ENCODE results near the gene MYDGF.
A peak's percentile ranks its signal among the peaks of the same experiment; 100 is the strongest.

The MYDGF gene

DNA sequence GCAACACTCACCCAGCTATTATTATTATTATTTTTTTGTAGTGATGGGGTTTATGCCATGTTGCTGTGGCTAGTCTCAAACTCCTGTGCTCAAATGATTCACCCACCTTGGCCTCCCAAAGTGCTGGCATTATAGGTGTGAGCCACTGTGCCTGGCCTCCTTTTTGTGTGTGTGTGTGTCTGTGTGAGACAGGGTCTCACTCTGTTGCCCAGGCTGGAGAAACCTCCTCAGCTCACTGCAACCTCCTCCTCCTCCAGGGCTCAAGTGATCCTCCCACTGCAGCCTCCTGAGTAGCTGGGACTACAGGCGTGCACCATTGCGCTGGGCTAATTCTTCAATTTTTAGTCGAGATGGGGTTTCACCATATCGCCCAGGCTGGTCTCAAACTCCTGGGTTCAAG is 3.6 kb upstream of the MYDGF start:
- H2BK120ac ChIP-seq (ENCODE audit: low read depth, low read length), result no peak overlapping the region
- H3K18ac ChIP-seq (ENCODE audit: low read depth in 1 of 2, low read length in 2 of 2), result no peak overlapping the region
- H2AK5ac ChIP-seq (ENCODE audit: low read length, severe bottlenecking), result no peak overlapping the region
- H3K79me1 ChIP-seq (replicated peaks; ENCODE audit: low read length, poor library complexity, severe bottlenecking), result peaks cover 14% of the 10 kb centered on the region
- no peak overlapping the region for H4K91ac ChIP-seq (ENCODE audit: low read length)
- H3K14ac ChIP-seq (ENCODE audit: low read length in 2 of 2), result no peak overlapping the region
- H2BK5ac ChIP-seq (ENCODE audit: low read depth, low read length, poor library complexity, severe bottlenecking), result no peak overlapping the region
- no peak overlapping the region for H2AFZ ChIP-seq (ENCODE audit: low read depth, low read length)
- H3K4ac ChIP-seq (ENCODE audit: low read depth in 1 of 2, low read length in 2 of 2), result no peak overlapping the region
- H3K4me3 ChIP-seq (ENCODE audit: insufficient read depth in 1 of 2, low read depth in 1 of 2, low read length in 2 of 2), result no peak overlapping the region
- no peak overlapping the region for H3K4me2 ChIP-seq (ENCODE audit: low read length, poor library complexity, severe bottlenecking)
- no peak overlapping the region for H2BK15ac ChIP-seq (ENCODE audit: low read depth, poor library complexity, severe bottlenecking)
- no peaks in the 10 kb centered on the region for H3K9me3 ChIP-seq (ENCODE audit: control insufficient read depth, low read length)
- H3K27ac ChIP-seq (ENCODE audit: low read length, poor library complexity, severe bottlenecking), result no peak overlapping the region
- 90% methylated on average over 4 of the region's 4 CpGs for WGBS
- H4K8ac ChIP-seq (ENCODE audit: low read length), result no peak overlapping the region
- H3K9ac ChIP-seq (ENCODE audit: low read length), result no peak overlapping the region
- H2BK12ac ChIP-seq (ENCODE audit: low read length in 2 of 2), result no peak overlapping the region
- H3K36me3 ChIP-seq (ENCODE audit: control insufficient read depth in 1 of 2, insufficient read depth in 2 of 2, low read depth in 1 of 2, low read length in 2 of 2), result peaks cover 27 to 40% of the 10 kb centered on the region in 2 experiments
- peaks cover 24% of the 10 kb centered on the region for H3K4me1 ChIP-seq (ENCODE audit: control insufficient read depth, insufficient read depth, low read depth, low read length)
- no peaks in the 10 kb centered on the region for H3K27me3 ChIP-seq (ENCODE audit: control insufficient read depth in 1 of 2, insufficient read depth in 1 of 2, low read length in 2 of 2)
- no peak for DNase-seq
- H3K23ac ChIP-seq (ENCODE audit: low read length in 2 of 2), result no peak overlapping the region

DNA sequence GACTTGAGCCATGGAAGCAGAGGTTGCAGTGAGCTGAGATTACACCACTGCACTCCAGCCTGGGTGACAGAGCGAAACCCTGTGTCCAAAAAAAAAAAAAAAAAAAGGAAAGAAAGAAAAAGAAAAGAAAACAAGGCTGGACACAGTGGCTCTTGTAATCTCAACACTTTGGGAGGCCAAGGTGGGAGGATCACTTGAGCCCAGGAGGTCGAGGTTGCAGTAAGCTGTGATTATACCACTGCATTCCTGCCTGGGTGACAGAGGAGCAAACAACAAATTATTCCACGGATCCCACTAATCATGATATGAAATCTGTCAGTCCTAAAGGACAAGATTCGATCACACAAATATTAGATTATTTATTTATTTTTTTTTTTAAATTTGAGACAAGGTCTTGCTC is 3.1 kb upstream of the MYDGF start:
- peaks cover 12% of the 10 kb centered on the region for H3K79me1 ChIP-seq (replicated peaks; ENCODE audit: low read length, poor library complexity, severe bottlenecking)
- no peak for DNase-seq
- no peak overlapping the region for H2AFZ ChIP-seq (ENCODE audit: low read depth, low read length)
- H3K27me3 ChIP-seq (ENCODE audit: control insufficient read depth in 1 of 2, insufficient read depth in 1 of 2, low read length in 2 of 2), result no peaks in the 10 kb centered on the region
- no peak overlapping the region for H3K14ac ChIP-seq (ENCODE audit: low read length in 2 of 2)
- H3K23ac ChIP-seq (ENCODE audit: low read length in 2 of 2), result no peak overlapping the region
- no peak overlapping the region for H3K18ac ChIP-seq (ENCODE audit: low read depth in 1 of 2, low read length in 2 of 2)
- no peak overlapping the region for H3K4me3 ChIP-seq (ENCODE audit: insufficient read depth in 1 of 2, low read depth in 1 of 2, low read length in 2 of 2)
- peaks cover 26% of the 10 kb centered on the region for H3K4me1 ChIP-seq (ENCODE audit: control insufficient read depth, insufficient read depth, low read depth, low read length)
- no peaks in the 10 kb centered on the region for H3K9me3 ChIP-seq (ENCODE audit: control insufficient read depth, low read length)
- H3K4ac ChIP-seq (ENCODE audit: low read depth in 1 of 2, low read length in 2 of 2), result no peak overlapping the region
- H2BK5ac ChIP-seq (ENCODE audit: low read depth, low read length, poor library complexity, severe bottlenecking), result no peak overlapping the region
- H2BK12ac ChIP-seq (ENCODE audit: low read length in 2 of 2), result no peak overlapping the region
- H2AK5ac ChIP-seq (ENCODE audit: low read length, severe bottlenecking), result no peak overlapping the region
- no peak overlapping the region for H4K8ac ChIP-seq (ENCODE audit: low read length)
- peaks cover 26 to 40% of the 10 kb centered on the region in 2 experiments for H3K36me3 ChIP-seq (ENCODE audit: control insufficient read depth in 1 of 2, insufficient read depth in 2 of 2, low read depth in 1 of 2, low read length in 2 of 2)
- 91% methylated on average over 2 of the region's 4 CpGs for WGBS
- H3K4me2 ChIP-seq (ENCODE audit: low read length, poor library complexity, severe bottlenecking), result no peak overlapping the region
- no peak overlapping the region for H4K91ac ChIP-seq (ENCODE audit: low read length)
- no peak overlapping the region for H2BK120ac ChIP-seq (ENCODE audit: low read depth, low read length)
- no peak overlapping the region for H3K9ac ChIP-seq (ENCODE audit: low read length)
- no peak overlapping the region for H3K27ac ChIP-seq (ENCODE audit: low read length, poor library complexity, severe bottlenecking)
- H2BK15ac ChIP-seq (ENCODE audit: low read depth, poor library complexity, severe bottlenecking), result no peak overlapping the region

DNA sequence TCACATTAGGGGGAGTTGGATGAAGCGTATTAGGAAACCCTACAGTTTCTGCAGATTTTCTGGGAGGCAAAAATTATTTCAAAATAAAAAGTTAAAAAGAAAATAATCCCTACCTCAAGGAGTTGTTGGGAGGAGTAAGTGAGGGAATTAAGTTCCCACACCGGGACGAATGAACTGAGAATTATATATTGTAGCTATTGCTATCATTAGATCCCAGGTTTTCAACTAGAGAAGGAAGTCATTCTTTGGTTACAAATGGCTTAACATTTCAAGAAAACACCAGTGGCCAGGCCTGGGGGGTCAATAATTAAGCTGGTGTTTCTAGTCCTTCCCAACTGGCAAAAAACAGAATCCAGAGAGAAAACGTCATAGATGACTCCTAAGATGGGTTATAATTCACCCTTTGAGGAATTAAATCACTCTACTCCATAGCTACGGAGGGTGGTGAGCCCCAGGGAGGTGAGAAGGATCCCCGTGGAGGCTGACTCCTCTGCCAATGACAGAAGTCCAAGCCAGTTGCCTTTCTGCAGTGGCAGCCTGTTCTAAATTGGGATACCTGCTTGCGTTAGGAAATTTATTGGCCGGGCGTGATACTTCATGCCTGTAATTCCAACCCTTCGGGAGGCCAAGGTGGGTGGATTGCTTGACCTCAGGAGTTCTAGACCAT is 1.2 kb upstream of the MYDGF start:
- Histone ChIP-seq H2AFZ (ENCODE audit: low read depth, low read length) (no peak overlapping the region), H4K91ac (ENCODE audit: low read length) (no peak overlapping the region), H3K4me2 (ENCODE audit: low read length, poor library complexity, severe bottlenecking) (peak overlapping the region; percentile 24), H2BK12ac (ENCODE audit: low read length in 2 of 2) (no peak overlapping the region), H2BK5ac (ENCODE audit: low read depth, low read length, poor library complexity, severe bottlenecking) (peak overlapping the region; percentile 39), H3K9me3 (ENCODE audit: control insufficient read depth, low read length) (no peaks in the 10 kb centered on the region), H3K27ac (ENCODE audit: low read length, poor library complexity, severe bottlenecking) (peak overlapping the region; percentile 65), H4K8ac (ENCODE audit: low read length) (no peak overlapping the region), H3K14ac (ENCODE audit: low read length in 2 of 2) (no peak overlapping the region), H3K23ac (ENCODE audit: low read length in 2 of 2) (no peak overlapping the region), H2BK15ac (ENCODE audit: low read depth, poor library complexity, severe bottlenecking) (no peak overlapping the region), H3K9ac (ENCODE audit: low read length) (no peak overlapping the region), H3K36me3 (ENCODE audit: control insufficient read depth in 1 of 2, insufficient read depth in 2 of 2, low read depth in 1 of 2, low read length in 2 of 2) (peaks cover 24 to 37% of the 10 kb centered on the region in 2 experiments), H3K4me3 (ENCODE audit: insufficient read depth in 1 of 2, low read depth in 1 of 2, low read length in 2 of 2) (no peak overlapping the region), H2BK120ac (ENCODE audit: low read depth, low read length) (no peak overlapping the region), H3K79me1 (replicated peaks; ENCODE audit: low read length, poor library complexity, severe bottlenecking) (peaks cover 13% of the 10 kb centered on the region), H2AK5ac (ENCODE audit: low read length, severe bottlenecking) (no peak overlapping the region), H3K18ac (ENCODE audit: low read depth in 1 of 2, low read length in 2 of 2) (no peak overlapping the region), H3K27me3 (ENCODE audit: control insufficient read depth in 1 of 2, insufficient read depth in 1 of 2, low read length in 2 of 2) (no peaks in the 10 kb centered on the region), H3K4me1 (ENCODE audit: control insufficient read depth, insufficient read depth, low read depth, low read length) (peaks cover 26% of the 10 kb centered on the region), H3K4ac (ENCODE audit: low read depth in 1 of 2, low read length in 2 of 2) (no peak overlapping the region)
- WGBS, result 85% methylated on average over 6 of the region's 10 CpGs
- DNase-seq, result no peak

DNA sequence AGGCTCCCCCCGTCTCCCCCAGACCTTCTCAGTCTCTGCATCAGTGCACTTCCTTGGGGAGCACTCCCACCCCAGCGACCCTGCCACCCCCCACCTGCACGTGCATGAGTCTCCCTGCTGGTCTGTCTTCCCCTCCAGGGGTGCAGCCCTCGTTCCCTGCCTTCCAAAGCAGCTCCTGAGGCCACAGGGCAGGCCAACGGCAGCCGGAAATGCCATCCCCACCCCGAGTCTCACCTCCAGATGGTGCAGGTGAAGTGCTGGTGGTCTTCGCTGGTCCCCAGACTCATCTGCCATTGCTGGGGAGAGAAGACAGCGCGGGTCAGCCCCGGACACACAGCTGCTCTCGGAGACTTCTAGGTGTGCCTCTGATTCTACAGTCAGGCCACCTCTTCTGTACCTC is 5.5 kb downstream of the MYDGF start:
- H3K4me1 ChIP-seq (ENCODE audit: control insufficient read depth, insufficient read depth, low read depth, low read length), result peaks cover 6% of the 10 kb centered on the region
- DNase-seq, result no peak
- peaks cover 38% of the 10 kb centered on the region for H3K79me1 ChIP-seq (replicated peaks; ENCODE audit: low read length, poor library complexity, severe bottlenecking)
- H2BK5ac ChIP-seq (ENCODE audit: low read depth, low read length, poor library complexity, severe bottlenecking), result no peak overlapping the region
- H2BK120ac ChIP-seq (ENCODE audit: low read depth, low read length), result no peak overlapping the region
- H2AFZ ChIP-seq (ENCODE audit: low read depth, low read length), result no peak overlapping the region
- H3K27me3 ChIP-seq (ENCODE audit: control insufficient read depth in 1 of 2, insufficient read depth in 1 of 2, low read length in 2 of 2), result no peaks in the 10 kb centered on the region
- no peak overlapping the region for H3K9ac ChIP-seq (ENCODE audit: low read length)
- H2BK15ac ChIP-seq (ENCODE audit: low read depth, poor library complexity, severe bottlenecking), result no peak overlapping the region
- no peaks in the 10 kb centered on the region for H3K9me3 ChIP-seq (ENCODE audit: control insufficient read depth, low read length)
- H3K36me3 ChIP-seq (ENCODE audit: control insufficient read depth in 1 of 2, insufficient read depth in 2 of 2, low read depth in 1 of 2, low read length in 2 of 2), result peaks cover 65 to 78% of the 10 kb centered on the region in 2 experiments
- H2AK5ac ChIP-seq (ENCODE audit: low read length, severe bottlenecking), result no peak overlapping the region
- no peak overlapping the region for H3K4me2 ChIP-seq (ENCODE audit: low read length, poor library complexity, severe bottlenecking)
- H3K23ac ChIP-seq (ENCODE audit: low read length in 2 of 2), result no peak overlapping the region
- H3K14ac ChIP-seq (ENCODE audit: low read length in 2 of 2), result no peak overlapping the region
- no peak overlapping the region for H3K18ac ChIP-seq (ENCODE audit: low read depth in 1 of 2, low read length in 2 of 2)
- H4K8ac ChIP-seq (ENCODE audit: low read length), result no peak overlapping the region
- peak overlapping the region; percentile 11 for H4K91ac ChIP-seq (ENCODE audit: low read length)
- no peak overlapping the region for H3K27ac ChIP-seq (ENCODE audit: low read length, poor library complexity, severe bottlenecking)
- no peak overlapping the region for H3K4ac ChIP-seq (ENCODE audit: low read depth in 1 of 2, low read length in 2 of 2)
- no peak overlapping the region for H3K4me3 ChIP-seq (ENCODE audit: insufficient read depth in 1 of 2, low read depth in 1 of 2, low read length in 2 of 2)
- 97% methylated on average over 12 of the region's 12 CpGs for WGBS
- H2BK12ac ChIP-seq (ENCODE audit: low read length in 2 of 2), result no peak overlapping the region

Data from mesenchymal stem cell (in vitro differentiated cells and primary cell).